Peyer's patch (tissue), 4 donors: ENCODE data around the gene UGCG.

ENCODE experiments used
- CTCF ChIP-seq, 6 experiments: fragments of 450-650 bp in 4 of 6; fragments of 200-600 bp in 2 of 6; sonication (generic) in 1 of 6; IDR thresholded peaks; one replicate each; pipeline ENCODE4 v1.5.1; 2017 to 2019; ENCODE audit warnings: antibody characterized with exemption in 6 of 6, mild to moderate bottlenecking in 3 of 6, moderate library complexity in 1 of 6
- POLR2A ChIP-seq, 2 donors: fragments of 450-650 bp; IDR thresholded peaks; one replicate each; pipeline ENCODE4 v1.5.1; 2017; ENCODE audit warnings: antibody characterized with exemption in 2 of 2, mild to moderate bottlenecking in 2 of 2, moderate library complexity in 2 of 2

GRCh38 chr9:111866976-111867375, 29.6 kb upstream of the UGCG start:
- TF ChIP-seq CTCF (IDR thresholded peaks at IDR 0.05) (no peak), POLR2A (IDR thresholded peaks at IDR 0.05) (no peak)
